ENCODE data around the gene PRLH. TPM values are rescaled to one million over a fixed set of nuclear protein-coding genes. Genes with fewer than 3 reads are reported as not detected.

PRLH gene
- total RNA-seq, 1 donor from 2014 or later, result not detected

- Mint-ChIP-seq H3K4me1 (ENCODE audit: low read depth) (no peaks in the 10 kb centered on the region), H3K27me3 (peaks cover 12% of the 10 kb centered on the region), H3K27ac (no peak overlapping the region), H3K4me3 (ENCODE audit: low read depth) (no peak overlapping the region), H3K9me3 (ENCODE audit: low read depth) (no peaks in the 10 kb centered on the region), H3K36me3 (ENCODE audit: insufficient read depth) (no peaks in the 10 kb centered on the region)
- DNase-seq (ENCODE audit: low spot score, unreplicated experiment), result no peak
- TF ChIP-seq CTCF (IDR thresholded peaks at IDR 0.05; ENCODE audit: unreplicated experiment), result no peak
Observed at GRCh38 chr2:237565974-237566373, 400 bp upstream of the PRLH start.

GRCh38 chr2:237567276-237568029 lies 1.1 kb downstream of the PRLH start:
- no peaks in the 10 kb centered on the region for H3K9me3 Mint-ChIP-seq (ENCODE audit: low read depth)
- no peaks in the 10 kb centered on the region for H3K36me3 Mint-ChIP-seq (ENCODE audit: insufficient read depth)
- no peak for TF ChIP-seq CTCF (IDR thresholded peaks at IDR 0.05; ENCODE audit: unreplicated experiment)
- H3K4me3 Mint-ChIP-seq (ENCODE audit: low read depth), result no peak overlapping the region
- H3K27ac Mint-ChIP-seq, result no peak overlapping the region
- peaks cover 9% of the 10 kb centered on the region for H3K27me3 Mint-ChIP-seq
- no peaks in the 10 kb centered on the region for H3K4me1 Mint-ChIP-seq (ENCODE audit: low read depth)
- no peak for DNase-seq (ENCODE audit: low spot score, unreplicated experiment)

- Mint-ChIP-seq H3K4me3 (ENCODE audit: low read depth) (no peak overlapping the region), H3K9me3 (ENCODE audit: low read depth) (no peaks in the 10 kb centered on the region), H3K27me3 (peaks cover 6% of the 10 kb centered on the region), H3K36me3 (ENCODE audit: insufficient read depth) (no peaks in the 10 kb centered on the region), H3K27ac (no peak overlapping the region), H3K4me1 (ENCODE audit: low read depth) (no peaks in the 10 kb centered on the region)
- DNase-seq (ENCODE audit: low spot score, unreplicated experiment), result no peak
- TF ChIP-seq CTCF (IDR thresholded peaks at IDR 0.05; ENCODE audit: unreplicated experiment), result no peak
Observed at GRCh38 chr2:237568121-237568660, 1.8 kb downstream of the PRLH start.

GRCh38 chr2:237569041-237569440 lies 2.7 kb downstream of the PRLH start:
- Mint-ChIP-seq H3K4me1 (ENCODE audit: low read depth) (no peaks in the 10 kb centered on the region), H3K36me3 (ENCODE audit: insufficient read depth) (peaks cover 3% of the 10 kb centered on the region), H3K27ac (peak overlapping the region; percentile 53), H3K9me3 (ENCODE audit: low read depth) (no peaks in the 10 kb centered on the region), H3K4me3 (ENCODE audit: low read depth) (no peak overlapping the region), H3K27me3 (peaks cover 1% of the 10 kb centered on the region)
- no peak for TF ChIP-seq CTCF (IDR thresholded peaks at IDR 0.05; ENCODE audit: unreplicated experiment)
- DNase-seq (ENCODE audit: low spot score, unreplicated experiment), result no peak

GRCh38 chr2:237569896-237570295 lies 3.5 kb downstream of the PRLH start:
- Mint-ChIP-seq H3K9me3 (ENCODE audit: low read depth) (no peaks in the 10 kb centered on the region), H3K4me3 (ENCODE audit: low read depth) (no peak overlapping the region), H3K4me1 (ENCODE audit: low read depth) (no peaks in the 10 kb centered on the region), H3K27me3 (no peaks in the 10 kb centered on the region), H3K27ac (no peak overlapping the region), H3K36me3 (ENCODE audit: insufficient read depth) (peaks cover 4% of the 10 kb centered on the region)
- no peak for TF ChIP-seq CTCF (IDR thresholded peaks at IDR 0.05; ENCODE audit: unreplicated experiment)
- no peak for DNase-seq (ENCODE audit: low spot score, unreplicated experiment)
